CD4-positive, alpha-beta T cell (primary cell): Measurements from ENCODE around the gene HP1BP3. TPM values are rescaled to one million over a fixed set of nuclear protein-coding genes. Genes with fewer than 3 reads are reported as not detected.
A peak's percentile ranks its signal among the peaks of the same experiment; 100 is the strongest.
"Not testable (repeated sequence)": the region's sequence is repeated elsewhere in the genome, so short reads cannot be mapped to it uniquely, and the experiment has no call there.

Experiments
- ATAC-seq: fragments of 200-7000 bp; cut with Tn5 transposase; one replicate; pipeline ENCODE4 v1.10.0; 2022; ENCODE audit warnings: mild to moderate bottlenecking; ENCODE audit not compliant: poor library complexity
- CTCF ChIA-PET: fragments of 350-600 bp; sonication (Branson Sonifier 250); formaldehyde crosslinking; loops from one replicate; lab custom pipeline; 2021; ENCODE audit warnings: antibody characterized with exemption, inconsistent platforms; lab: Charles Lee
- POLR2A ChIA-PET: fragments of 350-600 bp; sonication (Branson Sonifier 250); formaldehyde crosslinking; loops from one replicate; lab custom pipeline; 2021; ENCODE audit warnings: antibody characterized with exemption, inconsistent platforms; lab: Charles Lee
- DNase-seq, 14 experiments: peaks; one replicate each; pipeline ENCODE4 v3.0.0-alpha.2; 2013 to 2020; ENCODE audit warnings: mixed read lengths in 2 of 14
- H3K27ac ChIP-seq, 2 donors: one replicate each; pipeline versions ENCODE4 v1.5.1 to v1.7.0; 2013; ENCODE audit warnings: low read length in 2 of 2, low read depth in 1 of 2, mild to moderate bottlenecking in 1 of 2
- H3K27me3 ChIP-seq, 2 experiments: 1 replicate in 1 of 2; 2 replicates in 1 of 2; pipeline versions ENCODE4 v1.6.1 to v1.7.0; 2013; ENCODE audit warnings: low read length in 2 of 2, control low read depth in 1 of 2, mild to moderate bottlenecking in 1 of 2, moderate library complexity in 1 of 2; ENCODE audit not compliant: insufficient read depth in 2 of 2, control insufficient read depth in 1 of 2
- H3K36me3 ChIP-seq: one replicate; pipeline ENCODE4 v1.6.1; 2013; ENCODE audit warnings: low read length, control low read depth; ENCODE audit not compliant: insufficient read depth
- H3K4me1 ChIP-seq: one replicate; pipeline ENCODE4 v1.6.1; 2013; ENCODE audit warnings: low read length, control low read depth; ENCODE audit not compliant: insufficient read depth
- H3K4me3 ChIP-seq: one replicate; pipeline ENCODE4 v1.5.1; 2013; ENCODE audit warnings: mild to moderate bottlenecking, low read length, moderate library complexity
- H3K9me3 ChIP-seq, 2 experiments: 1 replicate in 1 of 2; 2 replicates in 1 of 2; pipeline versions ENCODE4 v1.6.1 to v1.7.0; 2013; ENCODE audit warnings: low read length in 2 of 2, mild to moderate bottlenecking in 2 of 2, control low read depth in 1 of 2, moderate library complexity in 1 of 2; ENCODE audit not compliant: control insufficient read depth in 1 of 2, insufficient read depth in 1 of 2
- H3K27ac Mint-ChIP-seq: one replicate; pipeline ENCODE4 v1.8.0; 2020; ENCODE audit warnings: mixed read lengths
- H3K27me3 Mint-ChIP-seq: one replicate; pipeline ENCODE4 v1.8.0; 2021; ENCODE audit warnings: mixed read lengths
- H3K36me3 Mint-ChIP-seq: one replicate; pipeline ENCODE4 v1.8.0; 2021; ENCODE audit warnings: low read depth, mixed read lengths
- H3K4me1 Mint-ChIP-seq: one replicate; pipeline ENCODE4 v1.8.0; 2021; ENCODE audit warnings: low read depth, mixed read lengths
- H3K4me3 Mint-ChIP-seq: one replicate; pipeline ENCODE4 v1.8.0; 2020; ENCODE audit warnings: mild to moderate bottlenecking, mixed read lengths
- H3K9me3 Mint-ChIP-seq: one replicate; pipeline ENCODE4 v1.8.0; 2020; ENCODE audit warnings: mixed read lengths
- CTCF ChIP-seq: fragments of 200-600 bp; IDR thresholded peaks from one replicate; pipeline ENCODE4 v1.8.0; 2022; ENCODE audit warnings: antibody characterized with exemption, mild to moderate bottlenecking
- intact Hi-C, 2 experiments: fragments of 100-400 bp; cut with DNase I in 1 of 2; cut with micrococcal nuclease in 1 of 2; formaldehyde crosslinking; loops; one replicate each; pipeline versions ENCODE4 v1.15.1 to v1.9.0; 2023 to 2025; cut with DNase I, micrococcal nuclease
- total RNA-seq, 174 experiments: library from RNA in 2 of 174; stranded (reverse) in 2 of 174; gene quantifications; one replicate each; pipeline ENCODE4 v1.2.3 and lab custom pipeline; 2021 to 2026

The HP1BP3 gene
- total RNA-seq, 2 experiments from 2014 or later, result 186 to 191 TPM

GRCh38 chr1:20790785-20791184 lies 3.7 kb upstream of the HP1BP3 start:
- Histone ChIP-seq H3K27ac (no peak overlapping the region), H3K9me3 (no peaks in the 10 kb centered on the region), H3K4me1 (peaks cover 6% of the 10 kb centered on the region), H3K36me3 (no peaks in the 10 kb centered on the region), H3K27me3 (no peaks in the 10 kb centered on the region), H3K4me3 (no peak overlapping the region)
- ChIA-PET CTCF (no interaction called here), POLR2A (no interaction called here)
- no peak overlapping the region for H3K27ac Mint-ChIP-seq
- ATAC-seq (no peak), DNase-seq (no peak)
- H3K27me3 Mint-ChIP-seq, result no peaks in the 10 kb centered on the region
- H3K9me3 Mint-ChIP-seq, result no peaks in the 10 kb centered on the region
- intact Hi-C loops, result no loop called here
- no peak for TF ChIP-seq CTCF
- H3K4me1 Mint-ChIP-seq, result peaks cover 15% of the 10 kb centered on the region
- peaks cover 11% of the 10 kb centered on the region for H3K36me3 Mint-ChIP-seq
- no peak overlapping the region for H3K4me3 Mint-ChIP-seq

- H3K4me1 ChIP-seq, result peaks cover 11% of the 10 kb centered on the region
- CTCF ChIA-PET, result interaction anchor here (0.6 kb wide), 1 partner anchor 129 kb away, joined by 4 read pairs; the partner anchor contains the start of gene DDOST
- intact Hi-C loops, result loop anchor here (5.0 kb wide), 4 partner anchors 57 to 1148 kb away; partner anchors contain the start of genes EIF4G3 (in 2 of the 2), HSPG2 (in 1 of the 2) and SH2D5 (in 1 of the 2)
- ATAC-seq, H3K27me3 ChIP-seq, H3K9me3 Mint-ChIP-seq, H3K27me3 Mint-ChIP-seq, H3K36me3 ChIP-seq, H3K9me3 ChIP-seq, H3K27ac ChIP-seq, H3K4me3 ChIP-seq, H3K27ac Mint-ChIP-seq: not testable (repeated sequence)
- Mint-ChIP-seq H3K36me3 (peaks cover 16% of the 10 kb centered on the region), H3K4me1 (peaks cover 27% of the 10 kb centered on the region), H3K4me3 (peak overlapping the region; percentile 54)
- POLR2A ChIA-PET, result interaction anchor here (0.7 kb wide), 1 partner anchor 59 kb away, joined by 3 read pairs; no protein-coding TSS in a partner anchor
- DNase-seq, result peak in 1 of 14 experiments; percentile 16
These were observed 2.5 kb upstream of the HP1BP3 start for GRCh38 chr1:20789598-20789997.

GRCh38 chr1:20787840-20788795 lies 1.0 kb upstream of the HP1BP3 start:
- Histone ChIP-seq H3K27me3 (no peaks in the 10 kb centered on the region), H3K36me3 (no peaks in the 10 kb centered on the region), H3K27ac (peak overlapping the region; percentile 79 to 84), H3K9me3 (no peaks in the 10 kb centered on the region), H3K4me1 (peaks cover 26% of the 10 kb centered on the region), H3K4me3 (peak overlapping the region; percentile 87)
- DNase-seq, result peak in 2 of 14 experiments; percentile 37 to 42
- Mint-ChIP-seq H3K27me3 (no peaks in the 10 kb centered on the region), H3K27ac (peak overlapping the region; percentile 97), H3K9me3 (no peaks in the 10 kb centered on the region), H3K4me1 (peaks cover 37% of the 10 kb centered on the region), H3K36me3 (peaks cover 21% of the 10 kb centered on the region), H3K4me3 (peak overlapping the region; percentile 97)
- ChIA-PET POLR2A (interaction anchor here (0.6 to 2.8 kb wide), 9 partner anchors 10 to 1744 kb away, joined by 3 to 21 read pairs (median 4); partner anchors contain the start of gene SH2D5), CTCF (interaction anchor here (1.2 to 1.5 kb wide), 2 partner anchors 9 to 91 kb away, joined by 3 to 4 read pairs; no protein-coding TSS in a partner anchor)
- ATAC-seq, result no peak
- TF ChIP-seq CTCF, result no peak
- intact Hi-C loops, result loop anchor here (2.0 to 5.0 kb wide), 6 partner anchors 56 to 1149 kb away; partner anchors contain the start of genes EIF4G3 (in 2 of the 2), DDOST (in 1 of the 2), HSPG2 (in 1 of the 2) and MUL1 (in 1 of the 2)
